AG09319 (cell line): Measurements from ENCODE around the gene COPG2.
"Not testable (repeated sequence)": the region's sequence is repeated elsewhere in the genome, so short reads cannot be mapped to it uniquely, and the experiment has no call there.

Experiments used
- DNase-seq: peaks from one replicate; pipeline ENCODE4 v3.0.0-alpha.2; 2010; ENCODE audit warnings: low read depth; ENCODE audit errors: extremely low read depth
- TF ChIP-seq, protein P1 (sequence below): IDR thresholded peaks from 2 replicates; pipeline ENCODE4 v1.5.1; 2011; ENCODE audit warnings: low read depth, mild to moderate bottlenecking, inconsistent platforms, low read length, moderate library complexity

Gene COPG2

GRCh38 chr7:130524628-130525027 lies 143.9 kb downstream of the COPG2 start:
- no peak for DNase-seq
- TF ChIP-seq, protein P1, sequence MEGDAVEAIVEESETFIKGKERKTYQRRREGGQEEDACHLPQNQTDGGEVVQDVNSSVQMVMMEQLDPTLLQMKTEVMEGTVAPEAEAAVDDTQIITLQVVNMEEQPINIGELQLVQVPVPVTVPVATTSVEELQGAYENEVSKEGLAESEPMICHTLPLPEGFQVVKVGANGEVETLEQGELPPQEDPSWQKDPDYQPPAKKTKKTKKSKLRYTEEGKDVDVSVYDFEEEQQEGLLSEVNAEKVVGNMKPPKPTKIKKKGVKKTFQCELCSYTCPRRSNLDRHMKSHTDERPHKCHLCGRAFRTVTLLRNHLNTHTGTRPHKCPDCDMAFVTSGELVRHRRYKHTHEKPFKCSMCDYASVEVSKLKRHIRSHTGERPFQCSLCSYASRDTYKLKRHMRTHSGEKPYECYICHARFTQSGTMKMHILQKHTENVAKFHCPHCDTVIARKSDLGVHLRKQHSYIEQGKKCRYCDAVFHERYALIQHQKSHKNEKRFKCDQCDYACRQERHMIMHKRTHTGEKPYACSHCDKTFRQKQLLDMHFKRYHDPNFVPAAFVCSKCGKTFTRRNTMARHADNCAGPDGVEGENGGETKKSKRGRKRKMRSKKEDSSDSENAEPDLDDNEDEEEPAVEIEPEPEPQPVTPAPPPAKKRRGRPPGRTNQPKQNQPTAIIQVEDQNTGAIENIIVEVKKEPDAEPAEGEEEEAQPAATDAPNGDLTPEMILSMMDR, result no peak

GRCh38 chr7:130523519-130524125 lies 144.9 kb downstream of the COPG2 start:
- not testable (repeated sequence) for DNase-seq

GRCh38 chr7:130521258-130521951 lies 147.1 kb downstream of the COPG2 start:
- TF ChIP-seq, protein P1, result no peak
- no peak for DNase-seq

- no peak for DNase-seq
- TF ChIP-seq, protein P1, result no peak
Observed at GRCh38 chr7:130515315-130516040, 153.1 kb downstream of the COPG2 start.

DNA sequence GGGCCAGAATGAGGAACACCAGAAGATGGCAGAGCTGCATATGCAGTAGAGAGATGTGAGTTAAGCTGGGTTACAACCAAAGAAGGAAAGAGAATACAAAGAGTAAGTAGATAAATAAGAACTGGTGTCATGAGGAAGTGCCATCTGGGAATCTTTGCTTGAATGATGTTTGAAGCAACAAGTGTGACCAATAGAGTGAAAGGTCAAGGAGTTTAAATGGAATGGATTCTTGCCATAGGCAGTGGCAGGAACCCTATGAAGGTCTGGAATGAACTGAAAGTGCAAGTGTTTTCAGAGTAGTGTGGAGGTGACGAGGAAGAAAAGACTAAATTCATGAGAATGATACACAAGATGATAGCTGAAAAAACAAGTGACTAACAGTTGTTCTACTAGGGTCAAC lies 155.1 kb downstream of the COPG2 start:
- DNase-seq, result no peak
- TF ChIP-seq, protein P1, result no peak

DNA sequence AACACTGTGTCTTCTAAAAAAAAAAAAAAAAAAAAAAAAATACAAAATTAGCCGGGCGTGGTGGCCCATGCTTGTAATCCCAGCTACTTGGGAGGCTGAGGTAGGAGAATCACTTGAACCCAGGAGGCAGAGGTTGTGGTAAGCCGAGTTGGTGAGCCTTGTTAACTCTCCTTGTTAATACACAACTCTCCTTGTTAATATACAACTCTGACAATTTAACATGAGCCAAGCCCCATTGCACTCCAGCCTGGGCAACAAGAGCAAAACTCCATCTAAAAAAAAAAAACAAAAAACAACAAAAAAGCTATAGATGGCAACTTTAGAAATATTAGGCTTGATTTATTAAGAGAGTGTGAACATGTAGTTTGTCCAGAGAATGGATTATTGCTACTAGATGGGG lies 156.5 kb downstream of the COPG2 start:
- DNase-seq, result not testable (repeated sequence)

GRCh38 chr7:130506358-130506757 lies 162.2 kb downstream of the COPG2 start:
- TF ChIP-seq, protein P1, result no peak
- DNase-seq, result no peak

DNA sequence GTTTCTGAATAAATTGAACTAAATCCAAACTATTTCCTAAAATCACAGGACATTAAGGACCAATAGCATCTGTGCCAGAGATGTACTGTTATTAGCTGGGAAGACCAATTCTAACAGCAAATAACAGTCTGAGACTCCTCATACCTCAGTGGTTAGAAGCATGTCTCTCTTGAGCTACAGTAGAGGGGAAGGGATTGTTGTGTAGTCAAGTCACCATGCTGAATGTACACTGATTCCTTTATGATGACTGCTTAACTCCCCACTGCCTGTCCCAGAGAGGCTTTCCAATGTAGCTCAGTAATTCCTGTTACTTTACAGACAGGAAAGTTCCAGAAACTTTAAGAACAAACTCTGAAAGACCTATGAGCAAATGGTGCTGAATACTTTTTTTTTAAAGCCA lies 162.8 kb downstream of the COPG2 start:
- TF ChIP-seq, protein P1, result no peak
- no peak for DNase-seq
